GM23338 (cell line): ENCODE measurements around the gene ZCCHC9. TPM values are rescaled to one million over a fixed set of nuclear protein-coding genes. Genes with fewer than 3 reads are reported as not detected.

Source experiments
- ATAC-seq: fragments of 200-7000 bp; cut with Tn5 transposase; 3 replicates; pipeline ENCODE4 v1.9.1; 2020
- DNase-seq: peaks from one replicate; pipeline ENCODE4 v3.0.0-alpha.2; 2015; ENCODE audit warnings: low spot score
- H2AFZ ChIP-seq: fragments of 200-600 bp; sonication (generic); 2 replicates; pipeline ENCODE4 v1.8.0; 2016; ENCODE audit warnings: antibody characterized with exemption, mild to moderate bottlenecking, moderate library complexity
- H3F3A ChIP-seq: fragments of 200-600 bp; sonication (generic); replicated peaks from 2 replicates; pipeline ENCODE4 v1.8.0; 2017; ENCODE audit warnings: antibody characterized with exemption, mixed run types, low read depth
- H3K27ac ChIP-seq: fragments of 200-600 bp; sonication (generic); 2 replicates; pipeline ENCODE4 v1.6.1; 2016; ENCODE audit warnings: low read depth
- H3K27me3 ChIP-seq: fragments of 200-600 bp; sonication (generic); 2 replicates; pipeline ENCODE4 v1.8.0; 2016; ENCODE audit warnings: mild to moderate bottlenecking, mixed run types, moderate library complexity; ENCODE audit not compliant: insufficient read depth
- H3K36me3 ChIP-seq: fragments of 200-600 bp; sonication (generic); 2 replicates; pipeline ENCODE4 v1.8.0; 2016; ENCODE audit warnings: mild to moderate bottlenecking; ENCODE audit not compliant: insufficient read depth
- H3K4me1 ChIP-seq: fragments of 200-600 bp; sonication (generic); 2 replicates; pipeline ENCODE4 v1.8.0; 2016; ENCODE audit warnings: mild to moderate bottlenecking, moderate library complexity; ENCODE audit not compliant: insufficient read depth
- H3K4me2 ChIP-seq: fragments of 200-600 bp; sonication (generic); 2 replicates; pipeline ENCODE4 v1.7.1; 2017; ENCODE audit warnings: mixed run types
- H3K4me3 ChIP-seq: fragments of 200-600 bp; sonication (generic); 2 replicates; pipeline ENCODE4 v1.6.1; 2016; ENCODE audit warnings: mixed run types
- H3K79me2 ChIP-seq: fragments of 200-600 bp; sonication (generic); replicated peaks from 2 replicates; pipeline ENCODE4 v1.8.0; 2017; ENCODE audit warnings: mild to moderate bottlenecking; ENCODE audit not compliant: insufficient read depth
- H3K9me2 ChIP-seq: fragments of 200-600 bp; sonication (generic); 2 replicates; pipeline ENCODE4 v1.8.0; 2017; ENCODE audit not compliant: insufficient read depth
- H4K20me1 ChIP-seq: fragments of 200-600 bp; sonication (generic); replicated peaks from 2 replicates; pipeline ENCODE4 v1.8.0; 2017; ENCODE audit warnings: mild to moderate bottlenecking; ENCODE audit not compliant: insufficient read depth
- H3K27ac Mint-ChIP-seq: 2 replicates; pipeline ENCODE4 v1.8.0; 2020; ENCODE audit warnings: inconsistent platforms, mild to moderate bottlenecking, moderate library complexity, mixed read lengths
- H3K27me3 Mint-ChIP-seq: 3 replicates; pipeline ENCODE4 v1.8.0; 2022; ENCODE audit warnings: low read depth, mild to moderate bottlenecking, moderate library complexity, mixed read lengths, inconsistent platforms; ENCODE audit not compliant: insufficient read depth, poor library complexity
- H3K36me3 Mint-ChIP-seq: 3 replicates; pipeline ENCODE4 v1.8.0; 2021; ENCODE audit warnings: low read depth, mild to moderate bottlenecking, inconsistent platforms, moderate library complexity, mixed read lengths
- H3K4me1 Mint-ChIP-seq: 3 replicates; pipeline ENCODE4 v1.8.0; 2020; ENCODE audit warnings: mild to moderate bottlenecking, inconsistent platforms, mixed read lengths
- H3K4me3 Mint-ChIP-seq: 3 replicates; pipeline ENCODE4 v1.8.0; 2021; ENCODE audit warnings: moderate library complexity, mild to moderate bottlenecking, inconsistent platforms, mixed read lengths
- H3K9me3 Mint-ChIP-seq: 3 replicates; pipeline ENCODE4 v1.8.0; 2020; ENCODE audit warnings: moderate library complexity, mild to moderate bottlenecking, inconsistent platforms, mixed read lengths
- CREB1 ChIP-seq: fragments of 250-450 bp; sonication (Bioruptor Pico); IDR thresholded peaks from 2 replicates; pipeline ENCODE4 v1.5.0; 2020; ENCODE audit warnings: low read depth, mild to moderate bottlenecking, moderate library complexity
- EZH2 ChIP-seq: fragments of 200-600 bp; sonication (generic); IDR thresholded peaks from one replicate; pipeline ENCODE4 v1.8.0; 2017; ENCODE audit warnings: antibody characterized with exemption, mild to moderate bottlenecking, low read depth; ENCODE audit not compliant: unreplicated experiment
- EZH2phosphoT487 ChIP-seq: fragments of 200-600 bp; sonication (generic); IDR thresholded peaks from one replicate; pipeline ENCODE4 v1.8.1; 2018; ENCODE audit warnings: antibody characterized with exemption; ENCODE audit not compliant: unreplicated experiment
- JUNB ChIP-seq: IDR thresholded peaks from one replicate; pipeline ENCODE4 v1.6.1; 2016; ENCODE audit warnings: antibody characterized with exemption; ENCODE audit not compliant: unreplicated experiment
- NANOG ChIP-seq: IDR thresholded peaks from 2 replicates; pipeline ENCODE4 v1.6.1; 2016; ENCODE audit warnings: antibody characterized with exemption, borderline replicate concordance
- POLR2AphosphoS5 ChIP-seq: IDR thresholded peaks from 2 replicates; pipeline ENCODE4 v1.6.1; 2016; ENCODE audit warnings: antibody characterized with exemption, low read depth
- STAT1 ChIP-seq: IDR thresholded peaks from one replicate; pipeline ENCODE4 v1.6.1; 2016; ENCODE audit warnings: antibody characterized with exemption; ENCODE audit not compliant: unreplicated experiment
- ZNF114 ChIP-seq: fragments of 250-450 bp; sonication (Bioruptor Pico); IDR thresholded peaks from 2 replicates; pipeline ENCODE4 v1.5.0; 2020; ENCODE audit warnings: mild to moderate bottlenecking, moderate library complexity
- ZNF331 ChIP-seq: fragments of 250-450 bp; sonication (Bioruptor Pico); IDR thresholded peaks from 2 replicates; pipeline ENCODE4 v1.5.0; 2020; ENCODE audit warnings: low read depth, mild to moderate bottlenecking, moderate library complexity
- polyA plus RNA-seq: library from polyadenylated mRNA; unstranded; fragments of >200 nt; fragmentation: Nextera tagmentation; extraction: Ambion mirVana; gene quantifications from 2 replicates; pipeline ENCODE4 v1.2.1, GENCODE V29; 2016
- total RNA-seq: library from RNA; depleted of rRNA; stranded (reverse); fragments of >200 nt; shearing (Covaris generic); gene quantifications from 2 replicates; pipeline ENCODE4 v1.2.3, GENCODE V29; 2014
- TF ChIP-seq, protein P1 (sequence below): IDR thresholded peaks from one replicate; pipeline ENCODE4 v1.6.1; 2018; ENCODE audit warnings: antibody characterized with exemption; ENCODE audit not compliant: unreplicated experiment
- TF ChIP-seq, protein P2 (sequence below): fragments of 250-450 bp; sonication (Bioruptor Pico); IDR thresholded peaks from 2 replicates; pipeline ENCODE4 v1.5.0; 2020; ENCODE audit warnings: mild to moderate bottlenecking, moderate library complexity
- TF ChIP-seq, protein P3 (sequence below), 2 experiments: fragments of 200-600 bp in 1 of 2; sonication (generic) in 1 of 2; conservative IDR thresholded peaks; 2 replicates each; pipeline versions ENCODE4 v1.5.1 to v1.6.1; 2016 to 2017; ENCODE audit warnings: antibody characterized with exemption in 2 of 2, low read depth in 2 of 2, mild to moderate bottlenecking in 2 of 2, moderate library complexity in 1 of 2
- TF ChIP-seq, protein P4 (sequence below): IDR thresholded peaks from 2 replicates; pipeline ENCODE4 v1.6.1; 2016; ENCODE audit warnings: antibody characterized with exemption

ZCCHC9 gene
- total and polyA plus RNA-seq, 2 experiments from 2014 or later, result 31.1 to 48.7 TPM

DNA sequence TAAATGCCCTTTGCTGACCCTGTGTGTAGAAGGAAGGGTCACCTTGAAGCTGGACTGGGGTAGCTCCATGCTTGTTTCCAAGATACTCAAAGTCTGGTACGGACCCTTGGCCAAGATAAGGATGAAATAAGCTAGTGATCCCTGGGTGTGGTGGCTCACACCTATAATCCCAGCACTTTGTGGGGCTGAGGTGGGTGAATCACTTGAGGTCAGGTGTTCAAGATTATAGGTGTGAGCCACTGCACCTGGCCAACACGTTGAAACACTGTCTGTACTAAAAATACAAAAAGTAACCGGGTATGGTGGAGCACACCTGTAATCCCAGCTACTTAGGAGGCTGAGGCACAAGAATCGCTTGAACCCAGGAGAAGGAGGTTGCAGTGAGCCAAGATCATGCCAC lies 59.3 kb downstream of the ZCCHC9 start:
- TF ChIP-seq NANOG (no peak), POLR2AphosphoS5 (no peak), EZH2phosphoT487 (no peak), ZNF331 (no peak), JUNB (no peak), EZH2 (no peak), CREB1 (CRISPR knock-in tag) (no peak), ZNF114 (CRISPR knock-in tag) (no peak), STAT1 (no peak)
- TF ChIP-seq, protein P1, sequence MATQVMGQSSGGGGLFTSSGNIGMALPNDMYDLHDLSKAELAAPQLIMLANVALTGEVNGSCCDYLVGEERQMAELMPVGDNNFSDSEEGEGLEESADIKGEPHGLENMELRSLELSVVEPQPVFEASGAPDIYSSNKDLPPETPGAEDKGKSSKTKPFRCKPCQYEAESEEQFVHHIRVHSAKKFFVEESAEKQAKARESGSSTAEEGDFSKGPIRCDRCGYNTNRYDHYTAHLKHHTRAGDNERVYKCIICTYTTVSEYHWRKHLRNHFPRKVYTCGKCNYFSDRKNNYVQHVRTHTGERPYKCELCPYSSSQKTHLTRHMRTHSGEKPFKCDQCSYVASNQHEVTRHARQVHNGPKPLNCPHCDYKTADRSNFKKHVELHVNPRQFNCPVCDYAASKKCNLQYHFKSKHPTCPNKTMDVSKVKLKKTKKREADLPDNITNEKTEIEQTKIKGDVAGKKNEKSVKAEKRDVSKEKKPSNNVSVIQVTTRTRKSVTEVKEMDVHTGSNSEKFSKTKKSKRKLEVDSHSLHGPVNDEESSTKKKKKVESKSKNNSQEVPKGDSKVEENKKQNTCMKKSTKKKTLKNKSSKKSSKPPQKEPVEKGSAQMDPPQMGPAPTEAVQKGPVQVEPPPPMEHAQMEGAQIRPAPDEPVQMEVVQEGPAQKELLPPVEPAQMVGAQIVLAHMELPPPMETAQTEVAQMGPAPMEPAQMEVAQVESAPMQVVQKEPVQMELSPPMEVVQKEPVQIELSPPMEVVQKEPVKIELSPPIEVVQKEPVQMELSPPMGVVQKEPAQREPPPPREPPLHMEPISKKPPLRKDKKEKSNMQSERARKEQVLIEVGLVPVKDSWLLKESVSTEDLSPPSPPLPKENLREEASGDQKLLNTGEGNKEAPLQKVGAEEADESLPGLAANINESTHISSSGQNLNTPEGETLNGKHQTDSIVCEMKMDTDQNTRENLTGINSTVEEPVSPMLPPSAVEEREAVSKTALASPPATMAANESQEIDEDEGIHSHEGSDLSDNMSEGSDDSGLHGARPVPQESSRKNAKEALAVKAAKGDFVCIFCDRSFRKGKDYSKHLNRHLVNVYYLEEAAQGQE, result no peak
- TF ChIP-seq, protein P2, sequence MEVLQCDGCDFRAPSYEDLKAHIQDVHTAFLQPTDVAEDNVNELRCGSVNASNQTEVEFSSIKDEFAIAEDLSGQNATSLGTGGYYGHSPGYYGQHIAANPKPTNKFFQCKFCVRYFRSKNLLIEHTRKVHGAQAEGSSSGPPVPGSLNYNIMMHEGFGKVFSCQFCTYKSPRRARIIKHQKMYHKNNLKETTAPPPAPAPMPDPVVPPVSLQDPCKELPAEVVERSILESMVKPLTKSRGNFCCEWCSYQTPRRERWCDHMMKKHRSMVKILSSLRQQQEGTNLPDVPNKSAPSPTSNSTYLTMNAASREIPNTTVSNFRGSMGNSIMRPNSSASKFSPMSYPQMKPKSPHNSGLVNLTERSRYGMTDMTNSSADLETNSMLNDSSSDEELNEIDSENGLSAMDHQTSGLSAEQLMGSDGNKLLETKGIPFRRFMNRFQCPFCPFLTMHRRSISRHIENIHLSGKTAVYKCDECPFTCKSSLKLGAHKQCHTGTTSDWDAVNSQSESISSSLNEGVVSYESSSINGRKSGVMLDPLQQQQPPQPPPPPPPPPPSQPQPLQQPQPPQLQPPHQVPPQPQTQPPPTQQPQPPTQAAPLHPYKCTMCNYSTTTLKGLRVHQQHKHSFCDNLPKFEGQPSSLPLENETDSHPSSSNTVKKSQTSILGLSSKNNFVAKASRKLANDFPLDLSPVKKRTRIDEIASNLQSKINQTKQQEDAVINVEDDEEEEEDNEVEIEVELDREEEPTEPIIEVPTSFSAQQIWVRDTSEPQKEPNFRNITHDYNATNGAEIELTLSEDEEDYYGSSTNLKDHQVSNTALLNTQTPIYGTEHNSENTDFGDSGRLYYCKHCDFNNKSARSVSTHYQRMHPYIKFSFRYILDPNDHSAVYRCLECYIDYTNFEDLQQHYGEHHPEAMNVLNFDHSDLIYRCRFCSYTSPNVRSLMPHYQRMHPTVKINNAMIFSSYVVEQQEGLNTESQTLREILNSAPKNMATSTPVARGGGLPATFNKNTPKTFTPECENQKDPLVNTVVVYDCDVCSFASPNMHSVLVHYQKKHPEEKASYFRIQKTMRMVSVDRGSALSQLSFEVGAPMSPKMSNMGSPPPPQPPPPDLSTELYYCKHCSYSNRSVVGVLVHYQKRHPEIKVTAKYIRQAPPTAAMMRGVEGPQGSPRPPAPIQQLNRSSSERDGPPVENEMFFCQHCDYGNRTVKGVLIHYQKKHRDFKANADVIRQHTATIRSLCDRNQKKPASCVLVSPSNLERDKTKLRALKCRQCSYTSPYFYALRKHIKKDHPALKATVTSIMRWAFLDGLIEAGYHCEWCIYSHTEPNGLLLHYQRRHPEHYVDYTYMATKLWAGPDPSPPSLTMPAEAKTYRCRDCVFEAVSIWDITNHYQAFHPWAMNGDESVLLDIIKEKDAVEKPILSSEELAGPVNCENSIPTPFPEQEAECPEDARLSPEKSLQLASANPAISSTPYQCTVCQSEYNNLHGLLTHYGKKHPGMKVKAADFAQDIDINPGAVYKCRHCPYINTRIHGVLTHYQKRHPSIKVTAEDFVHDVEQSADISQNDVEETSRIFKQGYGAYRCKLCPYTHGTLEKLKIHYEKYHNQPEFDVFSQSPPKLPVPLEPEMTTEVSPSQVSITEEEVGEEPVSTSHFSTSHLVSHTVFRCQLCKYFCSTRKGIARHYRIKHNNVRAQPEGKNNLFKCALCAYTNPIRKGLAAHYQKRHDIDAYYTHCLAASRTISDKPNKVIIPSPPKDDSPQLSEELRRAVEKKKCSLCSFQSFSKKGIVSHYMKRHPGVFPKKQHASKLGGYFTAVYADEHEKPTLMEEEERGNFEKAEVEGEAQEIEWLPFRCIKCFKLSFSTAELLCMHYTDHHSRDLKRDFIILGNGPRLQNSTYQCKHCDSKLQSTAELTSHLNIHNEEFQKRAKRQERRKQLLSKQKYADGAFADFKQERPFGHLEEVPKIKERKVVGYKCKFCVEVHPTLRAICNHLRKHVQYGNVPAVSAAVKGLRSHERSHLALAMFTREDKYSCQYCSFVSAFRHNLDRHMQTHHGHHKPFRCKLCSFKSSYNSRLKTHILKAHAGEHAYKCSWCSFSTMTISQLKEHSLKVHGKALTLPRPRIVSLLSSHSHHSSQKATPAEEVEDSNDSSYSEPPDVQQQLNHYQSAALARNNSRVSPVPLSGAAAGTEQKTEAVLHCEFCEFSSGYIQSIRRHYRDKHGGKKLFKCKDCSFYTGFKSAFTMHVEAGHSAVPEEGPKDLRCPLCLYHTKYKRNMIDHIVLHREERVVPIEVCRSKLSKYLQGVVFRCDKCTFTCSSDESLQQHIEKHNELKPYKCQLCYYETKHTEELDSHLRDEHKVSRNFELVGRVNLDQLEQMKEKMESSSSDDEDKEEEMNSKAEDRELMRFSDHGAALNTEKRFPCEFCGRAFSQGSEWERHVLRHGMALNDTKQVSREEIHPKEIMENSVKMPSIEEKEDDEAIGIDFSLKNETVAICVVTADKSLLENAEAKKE (CRISPR knock-in tag), result no peak
- TF ChIP-seq, protein P3, sequence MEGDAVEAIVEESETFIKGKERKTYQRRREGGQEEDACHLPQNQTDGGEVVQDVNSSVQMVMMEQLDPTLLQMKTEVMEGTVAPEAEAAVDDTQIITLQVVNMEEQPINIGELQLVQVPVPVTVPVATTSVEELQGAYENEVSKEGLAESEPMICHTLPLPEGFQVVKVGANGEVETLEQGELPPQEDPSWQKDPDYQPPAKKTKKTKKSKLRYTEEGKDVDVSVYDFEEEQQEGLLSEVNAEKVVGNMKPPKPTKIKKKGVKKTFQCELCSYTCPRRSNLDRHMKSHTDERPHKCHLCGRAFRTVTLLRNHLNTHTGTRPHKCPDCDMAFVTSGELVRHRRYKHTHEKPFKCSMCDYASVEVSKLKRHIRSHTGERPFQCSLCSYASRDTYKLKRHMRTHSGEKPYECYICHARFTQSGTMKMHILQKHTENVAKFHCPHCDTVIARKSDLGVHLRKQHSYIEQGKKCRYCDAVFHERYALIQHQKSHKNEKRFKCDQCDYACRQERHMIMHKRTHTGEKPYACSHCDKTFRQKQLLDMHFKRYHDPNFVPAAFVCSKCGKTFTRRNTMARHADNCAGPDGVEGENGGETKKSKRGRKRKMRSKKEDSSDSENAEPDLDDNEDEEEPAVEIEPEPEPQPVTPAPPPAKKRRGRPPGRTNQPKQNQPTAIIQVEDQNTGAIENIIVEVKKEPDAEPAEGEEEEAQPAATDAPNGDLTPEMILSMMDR (conservative IDR thresholded peaks at IDR 0.05; ENCODE audit: low read depth in 2 of 2), result no peak
- TF ChIP-seq, protein P4, sequence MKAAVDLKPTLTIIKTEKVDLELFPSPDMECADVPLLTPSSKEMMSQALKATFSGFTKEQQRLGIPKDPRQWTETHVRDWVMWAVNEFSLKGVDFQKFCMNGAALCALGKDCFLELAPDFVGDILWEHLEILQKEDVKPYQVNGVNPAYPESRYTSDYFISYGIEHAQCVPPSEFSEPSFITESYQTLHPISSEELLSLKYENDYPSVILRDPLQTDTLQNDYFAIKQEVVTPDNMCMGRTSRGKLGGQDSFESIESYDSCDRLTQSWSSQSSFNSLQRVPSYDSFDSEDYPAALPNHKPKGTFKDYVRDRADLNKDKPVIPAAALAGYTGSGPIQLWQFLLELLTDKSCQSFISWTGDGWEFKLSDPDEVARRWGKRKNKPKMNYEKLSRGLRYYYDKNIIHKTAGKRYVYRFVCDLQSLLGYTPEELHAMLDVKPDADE, result no peak
- Mint-ChIP-seq H3K9me3 (no peaks in the 10 kb centered on the region), H3K27me3 (peaks cover 2% of the 10 kb centered on the region), H3K4me1 (peaks cover 8% of the 10 kb centered on the region), H3K36me3 (no peaks in the 10 kb centered on the region), H3K4me3 (no peak overlapping the region), H3K27ac (no peak overlapping the region)
- peaks cover 15% of the 10 kb centered on the region; the same call in 1 of the 2 replicates for H3K4me1 ChIP-seq
- H2AFZ ChIP-seq, result no peak overlapping the region
- H4K20me1 ChIP-seq, result no peaks in the 10 kb centered on the region
- peaks cover 4% of the 10 kb centered on the region; the same call in 1 of the 2 replicates for H3K9me2 ChIP-seq
- no peak overlapping the region for H3K4me3 ChIP-seq
- H3K27me3 ChIP-seq, result no peaks in the 10 kb centered on the region
- no peak for ATAC-seq
- no peak overlapping the region for H3K4me2 ChIP-seq
- no peaks in the 10 kb centered on the region for H3K79me2 ChIP-seq
- no peaks in the 10 kb centered on the region for H3K36me3 ChIP-seq
- H3K27ac ChIP-seq, result no peak overlapping the region
- DNase-seq, result no peak
- no peaks in the 10 kb centered on the region for H3F3A ChIP-seq
